ENCODE measurements around the gene HTR1B. TPM values are rescaled to one million over a fixed set of nuclear protein-coding genes. Genes with fewer than 3 reads are reported as not detected.

HTR1B gene
- total RNA-seq, 2 donors from 2014 or later = not detected

- peaks cover 56% of the 10 kb centered on the region for H3K27me3 Mint-ChIP-seq
- H3K27ac Mint-ChIP-seq = no peak overlapping the region
- no peaks in the 10 kb centered on the region for H3K9me3 Mint-ChIP-seq
- H3K4me1 Mint-ChIP-seq = peaks cover 9% of the 10 kb centered on the region
- H3K4me3 Mint-ChIP-seq = peak overlapping the region; percentile 7
- peaks cover 4% of the 10 kb centered on the region for H3K36me3 Mint-ChIP-seq (ENCODE audit: low read depth)
- ATAC-seq (replicated peaks) = no peak
Observed at GRCh38 chr6:77463861-77464494, 687 bp upstream of the HTR1B start.

GRCh38 chr6:77462359-77463307 lies 658 bp downstream of the HTR1B start:
- no peak for ATAC-seq (replicated peaks)
- peaks cover 9% of the 10 kb centered on the region for H3K4me1 Mint-ChIP-seq
- H3K36me3 Mint-ChIP-seq (ENCODE audit: low read depth) = peaks cover 4% of the 10 kb centered on the region
- peak overlapping the region; percentile 53 for H3K4me3 Mint-ChIP-seq
- H3K9me3 Mint-ChIP-seq = no peaks in the 10 kb centered on the region
- H3K27me3 Mint-ChIP-seq = peaks cover 62% of the 10 kb centered on the region
- no peak overlapping the region for H3K27ac Mint-ChIP-seq

- Mint-ChIP-seq H3K4me3 (no peak overlapping the region), H3K4me1 (peaks cover 8% of the 10 kb centered on the region), H3K27me3 (peaks cover 59% of the 10 kb centered on the region), H3K9me3 (no peaks in the 10 kb centered on the region), H3K27ac (no peak overlapping the region), H3K36me3 (ENCODE audit: low read depth) (peaks cover 4% of the 10 kb centered on the region)
- no peak for ATAC-seq (replicated peaks)
Observed at GRCh38 chr6:77461796-77462195, 1.5 kb downstream of the HTR1B start.

DNA sequence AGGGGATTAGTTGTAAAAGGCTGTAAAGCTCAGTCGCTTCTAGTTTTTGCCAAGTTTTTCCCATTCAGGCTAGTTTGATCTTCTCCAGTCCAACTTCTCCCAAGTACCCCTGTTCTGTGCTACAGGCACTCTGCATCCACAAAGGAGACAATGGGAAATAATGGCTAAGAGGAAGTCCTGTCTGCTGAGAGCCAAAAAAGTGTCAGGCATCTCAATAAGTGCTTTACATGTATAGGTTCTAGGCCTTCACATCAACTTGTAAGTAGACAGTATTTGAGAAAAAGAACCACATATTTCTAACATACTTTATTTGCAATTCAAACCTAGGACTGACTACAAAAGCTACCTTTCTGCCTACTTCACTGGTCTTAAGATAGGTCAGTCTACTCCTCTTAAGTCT lies 4.9 kb downstream of the HTR1B start:
- Mint-ChIP-seq H3K27ac (no peak overlapping the region), H3K36me3 (ENCODE audit: low read depth) (peaks cover 4% of the 10 kb centered on the region), H3K4me1 (no peaks in the 10 kb centered on the region), H3K4me3 (no peak overlapping the region), H3K9me3 (no peaks in the 10 kb centered on the region), H3K27me3 (peaks cover 42% of the 10 kb centered on the region)
- ATAC-seq (replicated peaks) = no peak

DNA sequence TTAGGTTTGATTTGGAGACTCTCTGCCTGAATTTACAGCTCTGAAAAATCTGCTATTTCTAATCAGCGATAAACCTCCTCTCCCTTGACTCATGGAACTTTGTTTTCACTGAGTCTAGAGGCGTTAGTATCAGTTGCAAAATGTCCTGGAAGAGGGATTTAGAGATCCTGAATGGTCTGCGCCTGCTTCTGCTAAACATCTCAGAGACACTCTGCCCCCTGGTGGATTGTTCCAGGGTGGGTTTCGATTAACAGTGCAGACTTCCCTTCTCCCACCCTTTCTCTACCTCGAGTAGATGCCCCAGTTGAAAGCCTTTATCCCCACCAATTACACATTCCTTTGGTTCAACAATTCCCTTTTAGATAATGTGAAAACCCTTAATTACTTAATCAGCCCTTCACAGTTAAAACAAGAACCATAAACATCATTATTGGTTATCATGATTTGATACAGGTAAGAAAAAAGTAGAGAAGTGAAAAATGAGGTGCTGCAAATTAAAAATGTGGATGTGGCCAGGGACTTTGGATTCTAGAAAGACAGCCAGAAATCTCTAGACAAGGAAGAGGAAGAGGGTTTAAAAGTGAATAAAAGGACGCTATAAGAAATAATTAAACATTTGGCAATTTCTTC lies 5.5 kb downstream of the HTR1B start:
- no peak for ATAC-seq (replicated peaks)
- Mint-ChIP-seq H3K27me3 (peaks cover 38% of the 10 kb centered on the region), H3K4me1 (no peaks in the 10 kb centered on the region), H3K9me3 (no peaks in the 10 kb centered on the region), H3K4me3 (no peak overlapping the region), H3K36me3 (ENCODE audit: low read depth) (peaks cover 1% of the 10 kb centered on the region), H3K27ac (no peak overlapping the region)

DNA sequence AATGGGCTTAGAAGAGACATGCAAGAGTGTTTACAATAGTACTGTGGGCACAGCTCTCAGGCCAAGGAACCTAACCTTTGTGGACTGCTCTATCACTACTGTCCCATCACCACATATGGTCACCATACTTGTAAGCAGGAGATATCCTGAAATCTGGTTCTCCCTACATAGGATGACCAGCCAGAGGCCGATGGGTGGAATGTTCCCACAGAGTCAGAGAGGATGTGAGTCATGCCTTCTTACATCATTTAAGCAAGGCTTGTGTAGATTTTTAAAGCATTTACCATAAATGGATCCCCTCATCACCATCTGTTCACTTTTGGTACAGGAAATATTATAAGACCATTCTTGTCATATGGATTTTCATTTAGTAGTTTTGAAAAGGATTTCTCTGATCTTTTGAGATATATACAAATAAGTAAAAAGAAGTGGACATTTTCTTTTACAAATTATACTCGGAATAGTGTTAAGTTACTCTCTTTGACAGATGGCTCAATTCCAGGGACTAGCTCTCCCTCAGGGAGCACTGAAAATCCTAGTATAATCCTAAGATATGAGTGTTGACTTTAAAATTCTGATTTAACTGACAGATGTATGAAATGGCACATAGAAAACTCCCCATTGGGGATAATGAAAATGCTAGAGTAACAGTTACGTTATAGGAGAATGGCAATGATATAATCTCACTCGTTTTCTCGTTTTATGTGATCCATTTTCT lies 6.6 kb downstream of the HTR1B start:
- Mint-ChIP-seq H3K4me3 (no peak overlapping the region), H3K27ac (no peak overlapping the region), H3K4me1 (no peaks in the 10 kb centered on the region), H3K9me3 (no peaks in the 10 kb centered on the region), H3K36me3 (ENCODE audit: low read depth) (no peaks in the 10 kb centered on the region), H3K27me3 (peaks cover 27% of the 10 kb centered on the region)
- no peak for ATAC-seq (replicated peaks)

DNA sequence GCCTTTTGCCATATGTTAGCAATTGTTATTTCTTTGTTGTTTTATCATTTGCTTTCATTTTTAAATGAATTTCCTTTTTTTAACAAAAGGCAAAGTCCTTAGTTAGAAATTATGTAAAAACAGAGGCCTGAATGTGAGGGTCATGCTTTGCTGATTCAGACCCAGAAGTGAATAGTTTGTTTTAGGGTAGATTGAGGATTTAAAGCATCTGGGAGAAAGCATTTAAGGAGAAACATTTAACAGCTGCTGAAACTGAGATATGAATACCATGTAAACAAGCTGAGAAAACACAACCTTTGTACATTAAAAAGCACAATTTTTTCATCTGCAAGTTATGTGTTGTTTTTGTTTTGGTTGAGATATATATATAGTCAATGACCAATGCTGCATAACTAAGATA lies 8.0 kb downstream of the HTR1B start:
- no peaks in the 10 kb centered on the region for H3K4me1 Mint-ChIP-seq
- no peaks in the 10 kb centered on the region for H3K36me3 Mint-ChIP-seq (ENCODE audit: low read depth)
- no peak for ATAC-seq (replicated peaks)
- peaks cover 19% of the 10 kb centered on the region for H3K27me3 Mint-ChIP-seq
- no peak overlapping the region for H3K27ac Mint-ChIP-seq
- no peaks in the 10 kb centered on the region for H3K9me3 Mint-ChIP-seq
- no peak overlapping the region for H3K4me3 Mint-ChIP-seq

- Mint-ChIP-seq H3K4me1 (no peaks in the 10 kb centered on the region), H3K4me3 (no peak overlapping the region), H3K9me3 (no peaks in the 10 kb centered on the region), H3K27me3 (peaks cover 11% of the 10 kb centered on the region), H3K36me3 (ENCODE audit: low read depth) (no peaks in the 10 kb centered on the region), H3K27ac (no peak overlapping the region)
- ATAC-seq (replicated peaks) = no peak
Observed at GRCh38 chr6:77454386-77454785, 8.9 kb downstream of the HTR1B start.

- Mint-ChIP-seq H3K4me1 (no peaks in the 10 kb centered on the region), H3K4me3 (no peak overlapping the region), H3K9me3 (no peaks in the 10 kb centered on the region), H3K36me3 (ENCODE audit: low read depth) (no peaks in the 10 kb centered on the region), H3K27me3 (no peaks in the 10 kb centered on the region), H3K27ac (no peak overlapping the region)
- no peak for ATAC-seq (replicated peaks)
Observed at GRCh38 chr6:77451466-77451865, 11.8 kb downstream of the HTR1B start.

GRCh38 chr6:77450924-77451323 lies 12.4 kb downstream of the HTR1B start:
- no peaks in the 10 kb centered on the region for H3K4me1 Mint-ChIP-seq
- no peak for ATAC-seq (replicated peaks)

GRCh38 chr6:77448546-77448945 lies 14.7 kb downstream of the HTR1B start:
- no peak overlapping the region for H3K4me3 Mint-ChIP-seq
- H3K9me3 Mint-ChIP-seq = no peaks in the 10 kb centered on the region
- H3K36me3 Mint-ChIP-seq (ENCODE audit: low read depth) = no peaks in the 10 kb centered on the region
- H3K27ac Mint-ChIP-seq = no peak overlapping the region
- no peaks in the 10 kb centered on the region for H3K27me3 Mint-ChIP-seq
- H3K4me1 Mint-ChIP-seq = no peaks in the 10 kb centered on the region
- no peak for ATAC-seq (replicated peaks)

More at GRCh38 chr6:77450924-77451323, 12.4 kb downstream of the HTR1B start:
- H3K27me3 Mint-ChIP-seq = no peaks in the 10 kb centered on the region
- H3K9me3 Mint-ChIP-seq = no peaks in the 10 kb centered on the region
- H3K4me3 Mint-ChIP-seq = no peak overlapping the region
- no peak overlapping the region for H3K27ac Mint-ChIP-seq
- H3K36me3 Mint-ChIP-seq (ENCODE audit: low read depth) = no peaks in the 10 kb centered on the region

GRCh38 chr6:77447254-77447653 lies 16.0 kb downstream of the HTR1B start:
- Mint-ChIP-seq H3K27ac (no peak overlapping the region), H3K27me3 (no peaks in the 10 kb centered on the region), H3K4me3 (no peak overlapping the region), H3K9me3 (no peaks in the 10 kb centered on the region), H3K4me1 (no peaks in the 10 kb centered on the region), H3K36me3 (ENCODE audit: low read depth) (no peaks in the 10 kb centered on the region)
- ATAC-seq (replicated peaks) = no peak

DNA sequence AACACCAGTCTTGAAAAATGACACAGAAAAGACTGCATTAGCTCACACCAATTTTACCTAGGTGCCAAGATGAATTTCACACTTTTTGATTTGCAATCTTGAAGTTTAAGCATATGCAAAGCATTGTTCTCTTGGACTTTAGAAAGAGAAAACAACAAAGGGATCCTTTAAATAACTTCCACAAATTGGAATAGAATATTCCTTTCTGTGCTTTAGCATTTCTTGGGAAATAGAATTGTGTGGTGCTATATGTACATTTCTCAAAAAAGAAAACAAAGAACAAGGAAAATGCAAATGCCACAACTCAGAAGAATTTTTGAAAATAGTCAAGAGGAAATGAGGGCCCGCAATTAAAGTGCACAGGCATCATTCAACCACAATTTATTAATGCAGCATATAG lies 17.0 kb downstream of the HTR1B start:
- H3K4me1 Mint-ChIP-seq = no peaks in the 10 kb centered on the region
- H3K27me3 Mint-ChIP-seq = no peaks in the 10 kb centered on the region
- H3K9me3 Mint-ChIP-seq = no peaks in the 10 kb centered on the region
- ATAC-seq (replicated peaks) = no peak
- H3K36me3 Mint-ChIP-seq (ENCODE audit: low read depth) = no peaks in the 10 kb centered on the region
- H3K27ac Mint-ChIP-seq = no peak overlapping the region
- no peak overlapping the region for H3K4me3 Mint-ChIP-seq

GRCh38 chr6:77445214-77445613 lies 18.1 kb downstream of the HTR1B start:
- Mint-ChIP-seq H3K36me3 (ENCODE audit: low read depth) (no peaks in the 10 kb centered on the region), H3K4me1 (no peaks in the 10 kb centered on the region), H3K4me3 (no peak overlapping the region), H3K9me3 (no peaks in the 10 kb centered on the region), H3K27ac (no peak overlapping the region), H3K27me3 (no peaks in the 10 kb centered on the region)
- ATAC-seq (replicated peaks) = no peak

Data from activated T-helper 17 cell treated with anti-CD3 and anti-CD28 coated beads, Interleukin-2, amount 50 U/mL, for 72 hours (primary cell).